ENCODE results near the gene PPP2R2B.
A peak's percentile ranks its signal among the peaks of the same experiment; 100 is the strongest.
"Not testable (repeated sequence)": the region's sequence is repeated elsewhere in the genome, so short reads cannot be mapped to it uniquely, and the experiment has no call there.

The PPP2R2B gene

DNA sequence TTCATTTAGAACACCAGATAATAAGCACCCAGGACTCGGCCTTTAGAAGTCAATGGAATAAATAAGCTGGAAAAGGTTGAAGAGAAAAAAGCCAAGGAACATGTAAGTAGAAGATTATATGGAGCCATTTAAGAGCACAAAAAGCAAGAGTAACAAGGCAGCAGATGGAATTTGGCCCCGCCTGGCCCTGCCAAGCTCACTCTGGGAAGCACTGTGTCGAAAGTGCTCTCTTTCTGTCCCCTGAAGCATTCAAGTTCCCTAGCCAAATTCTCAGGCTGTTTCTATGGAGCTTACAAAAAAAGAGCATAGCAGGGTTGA, 289.6 kb downstream of the PPP2R2B start:
- no peak for DNase-seq

DNA sequence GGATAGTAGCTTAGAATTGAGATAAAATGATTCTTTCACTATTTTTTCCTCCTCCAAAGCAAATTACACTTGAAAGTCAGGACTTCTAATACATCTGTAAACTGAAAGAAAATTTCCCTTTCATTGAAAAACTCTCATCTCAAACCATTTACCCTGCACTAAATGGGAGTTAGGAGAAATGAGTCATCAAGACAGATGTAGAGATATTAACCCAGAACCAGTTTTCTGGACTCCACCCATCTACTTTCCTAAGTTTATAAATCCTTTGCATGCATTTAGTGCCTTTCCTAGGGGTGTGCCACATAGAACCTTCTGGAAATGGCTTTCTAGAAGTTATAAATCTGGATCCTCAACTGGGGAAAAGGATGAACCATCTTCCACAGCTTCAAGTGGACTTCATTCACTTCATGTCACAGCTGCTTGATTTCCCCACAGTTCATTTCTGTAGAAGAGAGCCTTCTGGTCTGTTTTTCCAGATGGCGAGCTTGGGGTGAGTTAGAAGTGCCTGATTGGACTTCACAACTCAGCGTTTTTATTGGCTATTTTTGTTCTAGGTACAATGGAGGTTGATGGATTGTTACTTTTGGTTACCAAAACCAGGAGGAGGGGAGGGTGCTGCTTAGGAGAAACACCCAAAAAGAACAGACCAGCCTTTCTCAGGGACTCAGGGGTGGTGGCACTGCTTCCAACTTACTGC, 290.1 kb downstream of the PPP2R2B start:
- DNase-seq: no peak

DNA sequence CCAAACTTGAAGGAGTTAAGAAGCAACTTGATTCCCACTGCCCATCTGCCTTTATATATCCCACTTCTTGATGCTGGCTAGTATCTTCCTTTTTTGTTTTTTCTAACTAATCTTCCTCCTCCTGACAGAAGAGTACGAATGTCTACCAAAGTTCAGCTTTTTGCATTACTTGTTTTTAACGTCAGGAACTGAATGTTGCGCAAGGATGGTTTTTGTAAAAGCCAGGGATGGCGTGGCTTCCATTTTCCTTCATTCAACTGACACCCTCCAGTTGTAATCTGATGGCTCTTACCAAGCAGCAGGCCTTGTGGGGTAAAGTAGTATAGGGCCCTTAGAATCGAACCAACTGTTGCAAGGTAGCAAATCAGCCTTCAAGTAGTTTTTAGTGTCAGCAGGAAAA, 291.8 kb downstream of the PPP2R2B start:
- peak in 1 of 3 experiments; percentile 6 for DNase-seq

DNA sequence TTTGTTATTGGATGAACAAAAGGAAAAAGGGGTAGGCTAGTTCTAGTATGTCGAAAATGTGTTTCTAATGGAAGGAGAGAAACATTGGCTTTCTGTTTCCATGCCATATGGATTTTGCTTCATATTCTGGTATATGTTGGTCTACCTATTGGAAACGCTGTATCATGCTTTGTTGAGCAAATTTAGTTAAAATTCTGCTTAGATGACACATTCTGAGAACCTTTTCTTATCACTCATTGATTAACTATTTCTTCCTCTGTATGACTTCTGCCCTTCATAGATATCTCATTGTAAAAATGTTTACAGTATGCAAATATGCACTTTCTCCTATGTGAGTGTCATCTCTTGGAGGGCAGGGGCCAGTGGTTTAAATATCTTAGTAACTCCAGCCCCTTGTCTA, 293.8 kb downstream of the PPP2R2B start:
- no peak for DNase-seq

DNA sequence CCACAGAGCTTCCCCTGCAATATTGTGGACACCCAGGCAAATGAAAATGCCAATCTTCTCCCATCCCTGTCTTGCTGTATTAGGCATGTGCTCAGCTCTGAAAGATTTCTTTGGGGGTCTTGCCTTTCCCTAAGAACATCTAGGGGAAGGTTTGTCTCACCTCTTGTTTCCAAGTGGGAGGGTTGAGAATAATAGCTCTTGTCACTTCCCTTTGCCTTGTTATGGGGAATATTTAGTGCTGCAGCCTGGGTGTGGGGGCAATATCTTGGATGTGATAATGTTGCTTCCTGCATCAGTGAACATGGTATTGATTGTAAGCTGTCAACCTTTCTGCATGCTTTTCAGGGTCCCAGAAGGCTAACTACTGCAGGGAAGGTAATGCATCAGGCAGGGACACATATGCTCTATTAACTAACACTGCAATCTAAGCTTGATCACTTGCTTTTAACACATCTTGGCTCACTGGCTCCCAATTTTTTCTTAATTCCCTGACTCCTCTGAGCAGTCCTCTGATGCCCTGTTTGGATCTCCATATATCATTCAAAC, 296.4 kb downstream of the PPP2R2B start:
- DNase-seq: no peak

DNA sequence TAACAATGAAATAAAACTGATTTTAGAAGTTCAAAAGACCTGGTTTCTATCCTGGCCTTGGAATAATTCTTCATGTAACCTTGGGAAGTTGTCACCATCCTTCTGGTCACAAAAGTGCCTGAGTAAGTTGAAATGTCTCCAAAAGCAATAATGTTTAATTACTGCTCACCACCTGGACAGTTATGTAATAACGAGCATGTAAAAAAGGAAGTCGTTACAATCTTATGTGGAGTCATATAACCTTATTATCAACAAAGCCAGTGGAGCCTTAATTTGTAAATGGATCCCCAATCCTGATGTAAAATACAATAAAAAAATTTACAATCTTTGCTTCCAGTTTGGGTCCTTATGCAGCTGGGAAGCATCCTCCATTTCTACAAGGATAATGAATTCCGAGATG, 298.3 kb downstream of the PPP2R2B start:
- peak in 1 of 3 experiments; percentile 21 for DNase-seq

DNA sequence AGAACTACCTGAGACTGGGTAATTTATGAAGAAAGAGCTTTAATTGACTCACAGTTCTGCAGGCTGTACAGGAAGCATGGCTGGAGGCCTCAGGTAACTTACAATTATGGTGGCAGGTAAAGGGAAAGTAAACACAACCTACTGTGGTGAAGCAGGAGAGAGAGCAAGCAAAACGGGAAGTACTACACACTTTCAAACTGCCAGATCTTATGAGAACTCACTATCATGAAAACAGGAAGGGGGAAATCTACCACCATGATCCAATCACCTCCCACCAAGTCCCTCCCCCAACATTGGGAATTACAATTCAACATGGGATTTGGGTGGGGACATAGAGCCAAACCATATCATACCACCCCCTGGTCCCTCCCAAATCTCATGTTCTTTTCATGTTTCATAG, 303.8 kb downstream of the PPP2R2B start:
- DNase-seq: no peak

DNA sequence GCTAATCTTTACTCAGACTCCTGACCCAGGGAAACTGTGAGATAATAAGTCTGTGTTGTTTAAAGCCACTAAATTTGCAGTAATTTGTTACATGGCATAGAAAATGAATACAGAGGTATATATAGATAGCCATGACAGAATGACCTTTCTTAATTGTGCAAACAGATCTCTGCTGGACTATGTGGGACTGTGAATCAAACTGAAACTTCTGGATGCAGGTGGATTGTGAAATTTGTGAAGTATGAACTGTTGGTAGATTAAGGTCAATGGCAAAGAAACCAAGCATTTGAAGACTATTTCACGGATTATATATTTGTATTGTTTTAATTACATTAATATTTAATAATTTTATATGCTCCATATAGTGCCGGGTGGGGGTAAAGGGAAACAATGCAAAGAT, 310.4 kb downstream of the PPP2R2B start:
- DNase-seq: no peak

DNA sequence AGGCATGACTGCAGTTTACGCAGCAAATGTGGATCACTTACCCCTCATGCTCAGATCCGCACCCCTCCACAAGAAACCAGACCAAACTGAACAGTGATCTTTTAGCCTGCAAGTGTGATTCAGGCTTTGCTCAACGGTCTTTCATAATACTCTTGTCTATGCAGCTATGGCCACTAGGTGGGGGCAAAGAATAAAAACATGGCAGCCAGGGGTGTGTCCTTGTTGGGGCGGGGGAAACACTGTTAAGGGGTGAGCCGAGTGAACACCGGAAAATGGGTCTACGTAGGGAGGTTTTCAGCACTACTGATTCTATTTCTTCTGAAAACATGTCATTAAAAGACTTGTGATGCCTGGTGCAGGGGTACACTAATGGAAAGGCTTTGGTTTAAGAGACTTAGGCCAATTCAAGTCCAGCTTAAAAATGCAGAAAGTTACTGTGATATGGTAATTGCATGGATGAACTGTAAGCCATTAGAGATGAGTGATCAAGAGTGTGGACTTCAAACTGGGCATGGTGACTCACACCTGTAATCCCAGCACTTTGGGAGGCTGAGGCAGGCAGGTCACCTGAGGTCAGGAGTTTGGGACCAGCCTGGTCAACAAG, 312.7 kb downstream of the PPP2R2B start:
- peak; percentile 68 to 84 (median 80) for DNase-seq

DNA sequence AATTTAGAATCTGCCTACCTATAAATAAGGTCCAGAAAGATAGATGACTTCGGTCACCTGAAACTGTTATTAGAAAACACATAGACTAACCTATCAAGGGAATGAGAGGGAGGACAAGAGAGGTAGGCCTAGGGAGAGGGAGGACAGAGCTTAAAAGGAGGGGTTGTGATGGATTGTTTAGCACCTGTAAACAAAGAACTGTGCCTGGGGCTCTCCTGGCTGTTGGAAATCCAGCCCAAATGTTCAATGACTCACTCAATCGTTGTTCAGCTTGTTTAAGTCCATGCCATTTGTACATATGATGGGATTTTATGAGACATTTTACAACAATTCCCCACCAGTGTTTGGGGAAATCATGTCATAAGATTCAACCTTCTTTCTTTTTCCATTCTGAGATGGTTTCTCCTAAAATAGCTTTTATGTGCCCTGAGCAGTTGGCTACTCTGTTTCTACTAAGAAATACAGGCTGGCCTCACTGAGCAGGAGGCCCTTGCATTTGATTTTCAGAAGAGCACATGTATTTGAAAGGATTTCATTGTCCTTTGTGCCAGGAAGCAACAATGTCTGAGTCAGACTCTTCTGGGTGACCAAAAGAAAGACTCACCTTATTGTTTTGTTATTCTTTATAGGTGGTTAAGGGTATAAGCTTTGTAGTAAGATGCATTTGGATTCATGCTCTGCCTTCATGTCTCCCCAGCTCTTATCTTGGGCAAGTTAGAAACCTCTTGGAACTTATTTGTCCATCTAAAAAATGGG, 314.4 kb downstream of the PPP2R2B start:
- DNase-seq: peak in 2 of 3 experiments; percentile 8 to 41

DNA sequence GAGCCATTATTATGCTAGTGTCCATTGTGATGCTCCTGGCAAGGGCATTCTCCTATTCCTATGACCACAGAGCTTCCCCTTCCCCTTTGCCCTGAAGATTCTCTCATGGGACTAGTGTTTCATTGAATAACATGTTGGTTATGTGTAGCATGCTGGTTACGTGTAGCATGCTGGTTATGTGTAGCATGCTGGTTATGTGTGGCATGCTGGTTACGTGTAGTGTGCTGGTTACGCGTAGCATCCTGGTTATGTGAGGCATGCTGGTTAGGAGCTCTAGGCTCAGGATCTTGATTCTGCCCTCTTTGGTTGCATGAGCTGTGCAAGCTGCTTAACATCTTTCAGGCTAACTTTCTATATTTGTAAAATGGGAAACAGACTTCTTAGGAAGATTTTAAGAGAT, 316.1 kb downstream of the PPP2R2B start:
- DNase-seq: no peak

DNA sequence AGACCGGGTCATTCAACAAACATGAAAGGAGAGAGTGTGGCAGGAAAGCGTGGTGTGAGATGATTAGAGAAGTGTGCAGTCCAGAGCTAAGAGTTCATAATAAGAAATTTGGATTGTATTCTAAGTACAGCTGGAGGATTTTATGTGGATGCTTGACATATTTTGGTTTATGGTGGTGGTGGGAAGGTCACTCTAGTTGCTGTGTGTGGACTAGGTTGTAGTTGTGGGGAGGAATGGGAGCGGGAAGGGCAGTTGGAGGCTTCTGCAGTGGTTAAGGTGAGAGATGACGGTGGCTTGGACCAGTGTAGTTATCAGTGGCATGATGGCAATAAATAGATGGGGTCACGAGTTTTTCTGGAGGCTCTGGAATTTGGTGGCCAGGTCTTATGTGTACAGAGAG, 316.8 kb downstream of the PPP2R2B start:
- DNase-seq: no peak

DNA sequence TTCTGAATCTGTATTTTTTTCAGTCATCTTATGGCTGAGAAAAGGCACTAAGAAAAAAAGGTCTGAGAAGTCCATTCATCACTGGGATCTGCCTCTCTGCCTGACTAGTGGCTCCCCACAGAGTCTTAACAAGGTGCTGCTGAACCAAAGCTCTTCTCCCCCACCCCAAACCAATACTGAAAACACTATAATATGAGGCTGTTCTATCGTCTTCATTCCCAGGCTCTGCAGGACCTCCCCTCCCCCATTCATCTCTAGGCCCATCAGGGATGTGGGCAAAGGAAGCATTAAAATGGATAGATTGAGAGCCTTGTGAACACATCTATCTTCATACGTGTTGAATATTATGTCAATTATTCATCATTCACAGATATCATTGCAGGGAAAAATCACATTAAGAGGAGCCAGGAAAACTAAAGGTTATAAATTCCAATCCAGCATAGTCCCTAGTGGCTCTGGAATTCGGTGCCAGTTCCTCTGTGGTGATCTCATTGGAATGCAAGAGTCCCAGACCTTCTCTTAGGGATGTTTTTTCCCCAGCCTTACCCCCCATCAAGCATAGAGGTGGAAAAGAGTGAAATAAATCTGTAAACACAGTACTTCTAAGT, 318.2 kb downstream of the PPP2R2B start:
- no peak for DNase-seq

DNA sequence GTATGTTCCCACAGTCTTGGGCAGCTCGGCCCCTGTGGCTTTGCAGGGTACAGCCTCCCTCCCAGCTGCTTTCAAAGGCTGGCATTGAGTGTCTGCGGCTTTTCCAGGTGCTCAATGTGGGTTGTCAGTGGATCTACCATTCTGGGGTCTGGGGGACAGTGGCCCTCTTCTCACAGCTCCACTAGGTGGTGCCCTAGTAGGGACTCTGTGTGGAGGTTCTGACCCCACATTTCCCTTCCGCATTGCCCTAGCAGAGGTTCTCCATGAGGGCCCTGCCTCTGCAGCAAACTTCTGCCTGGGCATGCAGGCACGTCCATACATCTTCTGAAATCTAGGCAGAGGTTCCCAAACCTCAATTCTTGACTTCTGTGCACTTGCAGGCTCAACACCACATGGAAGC, 321.7 kb downstream of the PPP2R2B start:
- not testable (repeated sequence) for DNase-seq

DNA sequence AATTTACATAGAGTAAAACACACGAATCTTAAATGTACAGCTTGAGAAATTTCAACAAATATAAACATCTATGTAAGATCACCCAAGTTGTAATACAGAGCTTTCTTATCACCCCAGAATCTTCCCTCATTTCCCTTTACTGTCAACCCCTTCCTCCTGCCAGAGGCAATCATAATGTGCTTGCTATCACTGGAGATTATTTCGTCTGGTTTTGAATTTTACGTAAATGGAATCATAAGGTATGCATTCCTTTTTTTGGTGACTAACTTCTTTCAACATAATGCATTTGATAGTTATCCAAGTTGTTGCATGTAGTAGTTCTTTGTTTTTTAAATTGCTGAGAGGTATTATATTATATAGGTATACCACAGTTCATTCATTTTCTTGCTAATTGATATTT, 325.1 kb downstream of the PPP2R2B start:
- no peak for DNase-seq

DNA sequence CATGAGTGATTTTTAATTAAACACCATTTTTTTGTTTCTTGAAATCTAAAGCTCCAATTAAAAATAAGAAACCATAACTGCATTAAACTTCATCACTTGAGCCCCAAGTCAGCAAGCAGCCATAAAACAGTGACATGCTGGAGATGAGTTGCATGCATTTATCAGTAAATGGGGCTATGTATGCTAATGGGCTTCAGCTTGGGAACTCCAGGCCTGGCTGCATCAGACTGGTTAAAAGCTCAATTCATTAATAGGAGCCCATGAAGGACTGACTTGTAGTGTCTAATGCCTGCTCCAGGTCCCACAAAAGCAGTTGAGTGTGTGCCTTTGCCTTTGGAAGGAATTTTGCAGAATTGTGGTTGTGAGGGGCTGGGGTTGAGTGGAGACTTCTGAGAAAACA, 328.9 kb downstream of the PPP2R2B start:
- DNase-seq: no peak

DNA sequence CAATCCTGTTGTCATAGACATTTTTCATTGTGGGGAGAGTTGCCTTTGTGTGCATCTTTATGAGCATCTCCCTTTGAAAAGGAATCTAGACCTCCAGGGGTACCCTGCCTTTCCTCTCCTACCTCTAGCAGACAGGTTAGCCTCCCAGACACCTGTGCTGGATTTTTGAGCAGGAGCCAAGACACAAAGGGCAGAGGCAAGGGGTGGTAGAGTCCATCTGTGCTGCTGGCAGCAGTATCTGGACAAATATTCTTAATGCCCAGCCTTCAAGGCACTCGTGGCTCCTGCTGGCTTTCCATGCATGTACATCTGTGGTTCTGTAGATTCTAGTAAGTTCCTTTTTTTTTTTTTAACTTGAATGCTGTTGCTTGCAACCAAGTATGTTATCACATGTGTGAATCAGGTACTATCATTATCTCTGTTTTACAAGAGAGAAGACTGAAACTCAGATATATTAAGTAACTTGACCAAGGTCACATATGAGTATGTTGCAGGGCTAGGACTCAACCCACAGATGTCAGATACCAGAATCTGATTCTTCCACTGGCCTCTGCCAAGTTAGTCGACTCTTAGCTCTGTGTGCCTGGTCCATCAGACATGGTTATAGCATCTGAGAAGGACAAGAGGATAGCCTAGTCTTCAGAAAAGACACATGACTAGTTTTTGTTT, 329.6 kb downstream of the PPP2R2B start:
- DNase-seq: no peak

DNA sequence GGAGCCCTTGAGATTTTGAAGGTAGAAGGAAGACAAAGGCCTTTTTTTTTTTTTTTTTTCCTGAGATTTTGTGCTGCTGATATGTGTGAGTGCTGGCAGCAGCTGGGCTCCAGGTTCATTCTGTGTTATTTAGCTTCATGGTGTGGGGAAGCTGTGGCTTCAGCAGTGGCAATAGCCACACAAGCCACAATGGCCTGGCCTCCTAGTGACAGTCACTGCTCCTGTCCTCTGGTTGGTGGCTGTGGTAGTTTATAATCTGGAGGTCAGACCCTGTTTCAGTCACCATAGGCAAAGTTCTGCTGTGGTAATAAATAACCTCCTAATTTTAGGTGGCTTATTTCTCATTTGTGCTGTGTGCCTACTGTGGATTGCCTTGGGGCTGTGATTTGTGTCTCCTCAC, 334.3 kb downstream of the PPP2R2B start:
- no peak for DNase-seq

DNA sequence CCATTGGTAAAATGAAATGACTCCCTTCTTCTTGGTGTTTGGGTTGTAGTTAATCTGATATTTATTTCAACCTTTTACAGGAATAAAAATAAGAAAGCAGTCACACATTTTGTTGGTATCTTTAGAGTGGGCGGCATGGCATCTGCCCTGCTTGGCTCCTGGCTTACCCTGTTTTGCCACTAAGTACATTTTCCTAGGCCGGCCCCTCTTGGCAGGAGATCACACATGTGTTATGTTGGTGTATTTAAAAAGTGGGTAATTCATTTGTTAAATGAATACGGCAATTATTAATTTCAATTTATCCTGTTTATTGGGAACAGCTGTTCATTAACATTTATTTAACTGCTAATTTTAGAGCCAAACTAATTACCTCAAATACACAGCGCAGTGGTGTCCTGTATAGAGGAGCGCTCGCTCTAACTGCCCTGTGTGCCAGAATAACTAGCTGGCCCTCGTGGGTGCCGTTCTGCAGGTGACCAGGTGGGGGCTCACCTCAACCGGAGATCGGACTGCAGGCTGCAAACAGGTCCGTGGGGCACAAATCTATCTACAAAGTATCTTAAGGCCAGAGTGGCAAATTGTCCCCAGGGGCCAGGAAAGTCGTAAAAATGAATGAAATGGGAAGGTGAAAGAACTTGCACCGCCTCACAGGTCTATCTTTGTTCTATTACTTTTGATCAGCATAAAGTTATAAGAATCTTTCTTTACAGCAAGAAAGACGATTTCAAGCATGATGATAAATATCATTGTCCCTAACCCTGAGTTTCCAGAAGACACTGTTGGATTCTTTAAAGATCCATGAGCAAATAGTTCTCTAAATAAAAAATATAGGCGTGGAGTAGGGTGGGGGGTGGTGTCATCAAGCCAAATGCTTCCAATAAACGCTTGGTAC, 336.4 kb downstream of the PPP2R2B start:
- peak; percentile 33 to 65 (median 65) for DNase-seq

DNA sequence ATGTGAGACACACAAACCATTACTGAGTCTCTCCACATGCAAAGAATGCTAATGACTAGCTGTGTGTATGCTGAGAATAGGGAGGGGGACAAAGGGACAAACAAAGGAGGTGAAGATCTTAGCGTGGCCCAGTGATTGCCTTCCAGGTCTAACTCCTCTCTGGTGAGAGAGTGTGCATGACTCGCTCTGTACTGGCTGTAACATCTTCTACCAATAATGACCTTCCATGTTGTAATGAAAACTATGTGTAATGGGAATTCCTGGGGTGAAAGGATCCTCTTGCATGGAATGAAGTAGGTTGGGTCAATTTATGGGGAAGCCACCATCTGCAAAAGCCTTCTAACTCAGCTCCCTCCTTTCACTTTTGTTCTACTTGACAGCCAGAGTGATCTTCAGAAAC, 338.1 kb downstream of the PPP2R2B start:
- no peak for DNase-seq

DNA sequence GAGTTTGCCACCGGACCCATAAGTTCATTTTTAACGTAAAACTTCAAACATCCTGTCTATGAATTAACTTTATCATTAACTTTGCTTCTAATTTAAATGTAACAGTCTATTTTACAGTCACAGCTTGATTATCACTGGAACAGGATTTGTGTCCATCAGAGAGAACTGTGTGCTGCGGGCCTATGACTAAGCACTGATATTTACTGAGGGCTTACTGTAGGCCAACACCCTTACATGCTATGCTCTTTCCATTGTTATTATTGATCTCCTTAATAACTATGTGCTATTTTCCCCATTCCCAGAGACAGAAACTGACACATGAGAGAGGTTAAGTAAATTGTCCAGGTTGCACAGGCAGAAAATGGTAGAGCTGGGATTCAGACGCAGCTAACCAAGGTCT, 338.6 kb downstream of the PPP2R2B start:
- DNase-seq: no peak

DNA sequence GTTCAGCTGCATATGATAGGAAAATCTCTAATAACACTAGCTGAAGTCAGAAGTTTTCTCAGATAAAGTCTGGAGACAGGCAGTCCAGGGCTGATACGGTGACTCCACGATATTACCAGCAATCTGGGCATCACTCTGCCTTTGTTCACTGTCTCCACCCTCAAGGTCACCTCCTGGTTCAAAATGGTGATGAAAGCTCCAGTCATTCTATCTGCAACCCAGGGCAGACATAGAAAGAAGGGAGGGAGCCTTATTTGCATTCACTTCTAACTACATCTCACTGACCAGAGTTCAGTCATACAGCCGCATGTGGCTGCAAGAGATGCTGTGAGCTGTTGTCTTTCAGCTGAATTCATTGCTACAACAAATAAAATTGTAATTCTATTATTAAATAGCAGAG, 340.1 kb downstream of the PPP2R2B start:
- DNase-seq: no peak
